ENCODE data around the gene SPCS3.
"Not testable (repeated sequence)": the region's sequence is repeated elsewhere in the genome, so short reads cannot be mapped to it uniquely, and the experiment has no call there.

The SPCS3 gene

DNA sequence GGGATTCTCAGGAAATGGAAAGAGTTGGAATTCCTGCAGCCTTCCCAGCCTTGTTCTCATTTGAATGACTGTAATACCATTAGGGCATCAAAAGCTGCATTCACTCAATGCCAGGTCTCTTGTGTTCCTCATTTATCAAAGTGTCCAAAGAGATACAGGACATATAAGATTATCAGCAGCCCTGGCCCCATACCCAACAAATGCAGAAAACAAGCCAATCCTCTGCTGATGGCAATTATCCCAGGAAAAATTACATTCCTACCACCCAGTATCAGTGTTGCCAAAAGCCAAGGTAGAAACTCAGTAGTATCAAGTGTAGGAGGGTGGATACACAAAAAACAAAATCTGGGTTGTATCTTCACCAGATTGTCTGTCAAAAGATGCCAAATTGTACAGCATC, 32.2 kb upstream of the SPCS3 start:
- Histone ChIP-seq H3K36me3 (ENCODE audit: control insufficient read depth in 1 of 2, insufficient read depth in 2 of 2, low read length in 2 of 2) (no peaks in the 10 kb centered on the region), H3K27me3 (ENCODE audit: control insufficient read depth in 1 of 2, insufficient read depth in 2 of 2, low read length in 2 of 2) (no peaks in the 10 kb centered on the region), H3K9me3 (ENCODE audit: control insufficient read depth in 1 of 2, low read length in 2 of 2) (no peaks in the 10 kb centered on the region), H3K4me3 (ENCODE audit: low read depth in 1 of 2, low read length in 2 of 2) (no peak overlapping the region), H3K4me1 (ENCODE audit: control insufficient read depth in 1 of 2, insufficient read depth in 2 of 2, low read length in 2 of 2) (no peaks in the 10 kb centered on the region), H3K9ac (ENCODE audit: low read depth in 1 of 2, low read length in 2 of 2) (no peak overlapping the region), H3K27ac (ENCODE audit: low read depth, low read length) (no peak overlapping the region)

DNA sequence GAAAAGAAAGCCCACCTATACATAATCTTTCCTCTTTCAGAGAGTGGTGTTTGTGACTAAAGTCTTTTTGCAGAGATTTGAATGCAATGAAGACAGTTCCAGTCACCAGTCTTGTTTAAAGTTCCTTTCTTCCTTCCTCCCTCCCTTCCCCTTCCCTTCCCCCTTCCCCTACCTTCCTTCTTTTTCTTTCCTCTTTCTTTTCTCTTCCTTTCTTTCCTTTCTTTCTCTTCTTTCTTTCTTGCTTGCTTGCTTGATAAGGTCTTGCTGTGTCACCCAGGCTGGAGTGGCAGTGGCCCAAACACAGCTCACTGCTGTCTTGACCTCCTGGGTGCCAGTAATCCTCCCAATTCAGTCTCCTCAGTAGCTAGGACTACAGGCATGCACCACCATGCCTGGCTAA, 31.7 kb upstream of the SPCS3 start:
- H3K4me1 ChIP-seq (ENCODE audit: control insufficient read depth in 1 of 2, insufficient read depth in 2 of 2, low read length in 2 of 2), result no peaks in the 10 kb centered on the region
- no peaks in the 10 kb centered on the region for H3K36me3 ChIP-seq (ENCODE audit: control insufficient read depth in 1 of 2, insufficient read depth in 2 of 2, low read length in 2 of 2)

DNA sequence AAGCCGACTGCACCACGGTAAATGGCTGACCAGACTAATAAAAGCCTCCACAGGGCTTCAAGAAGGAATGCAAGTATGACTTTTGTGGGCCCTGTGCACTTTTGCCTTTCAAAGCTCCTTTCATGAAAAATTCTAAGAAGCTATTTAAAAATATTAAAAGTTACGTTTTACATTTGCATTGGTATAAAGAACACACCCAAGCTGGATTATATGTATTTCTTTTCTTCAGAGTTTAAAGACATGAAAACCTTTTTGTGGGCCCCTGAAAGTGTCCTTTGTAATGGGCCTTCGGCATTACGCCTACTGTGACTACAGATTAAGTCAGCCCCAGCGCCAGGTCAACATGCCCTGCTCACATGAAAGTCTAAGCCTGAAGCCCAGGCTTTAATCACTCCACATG, 30.2 kb upstream of the SPCS3 start:
- Histone ChIP-seq H3K9ac (ENCODE audit: low read depth in 1 of 2, low read length in 2 of 2) (no peak overlapping the region), H3K27me3 (ENCODE audit: control insufficient read depth in 1 of 2, insufficient read depth in 2 of 2, low read length in 2 of 2) (no peaks in the 10 kb centered on the region), H3K9me3 (ENCODE audit: control insufficient read depth in 1 of 2, low read length in 2 of 2) (no peaks in the 10 kb centered on the region), H3K4me3 (ENCODE audit: low read depth in 1 of 2, low read length in 2 of 2) (no peak overlapping the region), H3K4me1 (ENCODE audit: control insufficient read depth in 1 of 2, insufficient read depth in 2 of 2, low read length in 2 of 2) (no peaks in the 10 kb centered on the region), H3K36me3 (ENCODE audit: control insufficient read depth in 1 of 2, insufficient read depth in 2 of 2, low read length in 2 of 2) (no peaks in the 10 kb centered on the region), H3K27ac (ENCODE audit: low read depth, low read length) (no peak overlapping the region)

More for the DNA sequence above, 31.7 kb upstream of the SPCS3 start:
- Histone ChIP-seq H3K9me3 (ENCODE audit: control insufficient read depth in 1 of 2, low read length in 2 of 2) (no peaks in the 10 kb centered on the region), H3K27me3 (ENCODE audit: control insufficient read depth in 1 of 2, insufficient read depth in 2 of 2, low read length in 2 of 2) (no peaks in the 10 kb centered on the region), H3K27ac (ENCODE audit: low read depth, low read length) (no peak overlapping the region), H3K9ac (ENCODE audit: low read depth in 1 of 2, low read length in 2 of 2) (no peak overlapping the region), H3K4me3 (ENCODE audit: low read depth in 1 of 2, low read length in 2 of 2) (no peak overlapping the region)

GRCh38 chr4:176290520-176290919, 29.2 kb upstream of the SPCS3 start:
- no peaks in the 10 kb centered on the region for H3K36me3 ChIP-seq (ENCODE audit: control insufficient read depth in 1 of 2, insufficient read depth in 2 of 2, low read length in 2 of 2)
- H3K27me3 ChIP-seq (ENCODE audit: control insufficient read depth in 1 of 2, insufficient read depth in 2 of 2, low read length in 2 of 2), result no peaks in the 10 kb centered on the region
- H3K4me3 ChIP-seq (ENCODE audit: low read depth in 1 of 2, low read length in 2 of 2), result no peak overlapping the region
- no peak overlapping the region for H3K9ac ChIP-seq (ENCODE audit: low read depth in 1 of 2, low read length in 2 of 2)
- no peaks in the 10 kb centered on the region for H3K9me3 ChIP-seq (ENCODE audit: control insufficient read depth in 1 of 2, low read length in 2 of 2)
- no peaks in the 10 kb centered on the region for H3K4me1 ChIP-seq (ENCODE audit: control insufficient read depth in 1 of 2, insufficient read depth in 2 of 2, low read length in 2 of 2)
- H3K27ac ChIP-seq (ENCODE audit: low read depth, low read length), result no peak overlapping the region

- Histone ChIP-seq H3K27ac (ENCODE audit: low read depth, low read length) (no peak overlapping the region), H3K27me3 (ENCODE audit: control insufficient read depth in 1 of 2, insufficient read depth in 2 of 2, low read length in 2 of 2) (no peaks in the 10 kb centered on the region), H3K9me3 (ENCODE audit: control insufficient read depth in 1 of 2, low read length in 2 of 2) (no peaks in the 10 kb centered on the region), H3K4me1 (ENCODE audit: control insufficient read depth in 1 of 2, insufficient read depth in 2 of 2, low read length in 2 of 2) (no peaks in the 10 kb centered on the region), H3K9ac (ENCODE audit: low read depth in 1 of 2, low read length in 2 of 2) (no peak overlapping the region), H3K4me3 (ENCODE audit: low read depth in 1 of 2, low read length in 2 of 2) (no peak overlapping the region), H3K36me3 (ENCODE audit: control insufficient read depth in 1 of 2, insufficient read depth in 2 of 2, low read length in 2 of 2) (no peaks in the 10 kb centered on the region)
These were observed 28.0 kb upstream of the SPCS3 start for GRCh38 chr4:176291748-176292147.

- no peaks in the 10 kb centered on the region for H3K36me3 ChIP-seq (ENCODE audit: control insufficient read depth in 1 of 2, insufficient read depth in 2 of 2, low read length in 2 of 2)
- no peak overlapping the region for H3K27ac ChIP-seq (ENCODE audit: low read depth, low read length)
- no peaks in the 10 kb centered on the region for H3K4me1 ChIP-seq (ENCODE audit: control insufficient read depth in 1 of 2, insufficient read depth in 2 of 2, low read length in 2 of 2)
- no peaks in the 10 kb centered on the region for H3K27me3 ChIP-seq (ENCODE audit: control insufficient read depth in 1 of 2, insufficient read depth in 2 of 2, low read length in 2 of 2)
- no peaks in the 10 kb centered on the region for H3K9me3 ChIP-seq (ENCODE audit: control insufficient read depth in 1 of 2, low read length in 2 of 2)
- H3K4me3 ChIP-seq (ENCODE audit: low read depth in 1 of 2, low read length in 2 of 2), result no peak overlapping the region
- H3K9ac ChIP-seq (ENCODE audit: low read depth in 1 of 2, low read length in 2 of 2), result no peak overlapping the region
These were observed 26.8 kb upstream of the SPCS3 start for GRCh38 chr4:176292920-176293319.

- no peak overlapping the region for H3K4me3 ChIP-seq (ENCODE audit: low read depth in 1 of 2, low read length in 2 of 2)
- no peak overlapping the region for H3K9ac ChIP-seq (ENCODE audit: low read depth in 1 of 2, low read length in 2 of 2)
- no peak overlapping the region for H3K27ac ChIP-seq (ENCODE audit: low read depth, low read length)
- no peaks in the 10 kb centered on the region for H3K4me1 ChIP-seq (ENCODE audit: control insufficient read depth in 1 of 2, insufficient read depth in 2 of 2, low read length in 2 of 2)
- no peaks in the 10 kb centered on the region for H3K36me3 ChIP-seq (ENCODE audit: control insufficient read depth in 1 of 2, insufficient read depth in 2 of 2, low read length in 2 of 2)
- no peaks in the 10 kb centered on the region for H3K9me3 ChIP-seq (ENCODE audit: control insufficient read depth in 1 of 2, low read length in 2 of 2)
- H3K27me3 ChIP-seq (ENCODE audit: control insufficient read depth in 1 of 2, insufficient read depth in 2 of 2, low read length in 2 of 2), result no peaks in the 10 kb centered on the region
These were observed 26.1 kb upstream of the SPCS3 start for GRCh38 chr4:176293660-176294059.

DNA sequence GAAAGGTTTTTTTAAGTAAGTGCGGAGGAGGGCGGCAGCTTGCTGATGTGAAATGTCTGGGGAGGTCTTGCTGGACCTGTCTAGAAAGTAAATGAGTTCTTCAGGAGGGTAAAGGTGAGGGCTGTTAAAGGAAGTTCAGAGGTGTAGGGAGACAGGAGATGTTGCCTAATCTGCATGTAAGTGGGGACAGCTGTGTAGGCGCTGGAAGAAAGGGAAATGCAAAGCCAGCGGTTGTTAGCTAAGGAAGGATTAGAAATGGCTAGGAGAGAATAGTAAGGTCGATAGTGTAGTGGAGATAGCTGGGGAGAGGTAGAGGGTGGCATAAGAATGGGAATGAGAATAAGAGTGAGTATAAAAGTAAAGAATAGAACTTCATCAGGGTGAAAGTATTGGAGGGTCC, 23.9 kb upstream of the SPCS3 start:
- not testable (repeated sequence) for H3K36me3 ChIP-seq (ENCODE audit: control insufficient read depth in 1 of 2, insufficient read depth in 2 of 2, low read length in 2 of 2); H3K9me3 ChIP-seq (ENCODE audit: control insufficient read depth in 1 of 2, low read length in 2 of 2); H3K27me3 ChIP-seq (ENCODE audit: control insufficient read depth in 1 of 2, insufficient read depth in 2 of 2, low read length in 2 of 2); H3K4me3 ChIP-seq (ENCODE audit: low read depth in 1 of 2, low read length in 2 of 2); H3K9ac ChIP-seq (ENCODE audit: low read depth in 1 of 2, low read length in 2 of 2); H3K4me1 ChIP-seq (ENCODE audit: control insufficient read depth in 1 of 2, insufficient read depth in 2 of 2, low read length in 2 of 2); H3K27ac ChIP-seq (ENCODE audit: low read depth, low read length)

DNA sequence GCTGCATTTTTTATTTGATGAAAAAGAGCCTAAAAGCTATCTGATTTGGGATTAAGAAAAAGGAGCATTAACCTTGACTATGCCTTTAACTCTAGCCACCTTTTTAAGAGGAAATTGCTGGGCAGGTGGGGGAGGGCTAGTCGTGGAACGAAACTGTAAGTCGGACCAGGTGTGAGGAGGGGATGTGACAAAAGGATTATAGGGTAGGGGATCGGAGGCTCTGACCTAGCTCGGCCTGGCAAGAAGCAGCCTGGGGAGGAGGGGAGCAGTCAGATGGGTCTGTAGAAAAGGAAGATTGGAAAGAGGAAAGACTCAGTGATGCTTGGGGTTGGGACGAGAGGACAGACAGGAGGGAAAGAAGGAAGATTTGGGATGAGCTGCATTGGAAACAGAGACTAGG, 21.1 kb upstream of the SPCS3 start:
- no peak overlapping the region for H3K27ac ChIP-seq (ENCODE audit: low read depth, low read length)
- no peak overlapping the region for H3K9ac ChIP-seq (ENCODE audit: low read depth in 1 of 2, low read length in 2 of 2)
- H3K4me3 ChIP-seq (ENCODE audit: low read depth in 1 of 2, low read length in 2 of 2), result no peak overlapping the region
- H3K9me3 ChIP-seq (ENCODE audit: control insufficient read depth in 1 of 2, low read length in 2 of 2), result no peaks in the 10 kb centered on the region
- no peaks in the 10 kb centered on the region for H3K36me3 ChIP-seq (ENCODE audit: control insufficient read depth in 1 of 2, insufficient read depth in 2 of 2, low read length in 2 of 2)
- no peaks in the 10 kb centered on the region for H3K27me3 ChIP-seq (ENCODE audit: control insufficient read depth in 1 of 2, insufficient read depth in 2 of 2, low read length in 2 of 2)
- H3K4me1 ChIP-seq (ENCODE audit: control insufficient read depth in 1 of 2, insufficient read depth in 2 of 2, low read length in 2 of 2), result no peaks in the 10 kb centered on the region

DNA sequence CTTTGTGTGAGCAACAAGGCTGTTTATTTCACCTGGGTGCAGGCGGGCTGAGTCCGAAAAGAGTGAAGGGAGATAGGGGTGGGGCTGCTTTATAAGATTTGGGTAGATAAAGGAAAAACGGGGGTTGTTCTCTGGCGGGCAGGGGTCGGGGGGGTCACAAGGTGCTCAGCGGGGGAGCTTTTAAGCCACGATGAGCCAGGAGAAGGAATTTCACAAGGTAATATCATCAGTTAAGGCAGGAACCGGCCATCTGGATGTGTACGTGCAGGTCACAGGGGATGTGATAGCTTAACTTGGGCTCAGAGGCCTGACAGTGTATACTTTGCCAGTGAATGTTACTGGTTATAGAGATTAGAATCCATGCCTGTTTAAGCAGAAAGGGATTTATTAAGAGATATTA, 19.7 kb upstream of the SPCS3 start:
- peaks cover 0 to 3% of the 10 kb centered on the region in 2 donors for H3K27me3 ChIP-seq (ENCODE audit: control insufficient read depth in 1 of 2, insufficient read depth in 2 of 2, low read length in 2 of 2)
- no peaks in the 10 kb centered on the region for H3K9me3 ChIP-seq (ENCODE audit: control insufficient read depth in 1 of 2, low read length in 2 of 2)
- H3K9ac ChIP-seq (ENCODE audit: low read depth in 1 of 2, low read length in 2 of 2), result no peak overlapping the region
- no peak overlapping the region for H3K27ac ChIP-seq (ENCODE audit: low read depth, low read length)
- no peak overlapping the region for H3K4me3 ChIP-seq (ENCODE audit: low read depth in 1 of 2, low read length in 2 of 2)
- H3K4me1 ChIP-seq (ENCODE audit: control insufficient read depth in 1 of 2, insufficient read depth in 2 of 2, low read length in 2 of 2), result no peaks in the 10 kb centered on the region
- no peaks in the 10 kb centered on the region for H3K36me3 ChIP-seq (ENCODE audit: control insufficient read depth in 1 of 2, insufficient read depth in 2 of 2, low read length in 2 of 2)

DNA sequence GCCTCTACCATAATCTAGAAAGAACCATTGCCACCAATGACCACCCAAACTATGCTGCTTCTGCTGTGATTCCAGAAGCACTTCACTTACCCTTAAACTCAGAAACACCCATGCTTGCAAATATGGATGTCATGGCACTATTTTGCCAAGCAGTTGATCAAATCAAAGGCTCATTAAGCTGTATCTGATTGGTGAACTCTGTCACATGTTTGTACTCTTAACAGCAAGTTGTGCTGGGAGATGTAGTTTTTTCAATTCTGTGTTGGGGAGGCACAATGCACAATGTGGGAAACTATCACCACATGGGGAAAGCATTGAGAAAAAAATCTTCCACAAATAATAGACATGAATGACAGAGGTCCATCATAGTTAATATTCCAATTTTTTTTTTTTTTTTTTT, 19.2 kb upstream of the SPCS3 start:
- H3K36me3 ChIP-seq (ENCODE audit: control insufficient read depth in 1 of 2, insufficient read depth in 2 of 2, low read length in 2 of 2), result no peaks in the 10 kb centered on the region
- no peaks in the 10 kb centered on the region for H3K4me1 ChIP-seq (ENCODE audit: control insufficient read depth in 1 of 2, insufficient read depth in 2 of 2, low read length in 2 of 2)
- no peaks in the 10 kb centered on the region for H3K9me3 ChIP-seq (ENCODE audit: control insufficient read depth in 1 of 2, low read length in 2 of 2)
- H3K9ac ChIP-seq (ENCODE audit: low read depth in 1 of 2, low read length in 2 of 2), result no peak overlapping the region
- H3K27me3 ChIP-seq (ENCODE audit: control insufficient read depth in 1 of 2, insufficient read depth in 2 of 2, low read length in 2 of 2), result peaks cover 0 to 3% of the 10 kb centered on the region in 2 donors
- no peak overlapping the region for H3K27ac ChIP-seq (ENCODE audit: low read depth, low read length)
- H3K4me3 ChIP-seq (ENCODE audit: low read depth in 1 of 2, low read length in 2 of 2), result no peak overlapping the region

All from duodenal mucosa (tissue), 2 donors.